ENCODE data around the gene IFFO2.

GRCh38 chr1:18977428-18977827 lies 21.0 kb upstream of the IFFO2 start:
- TF ChIP-seq, protein P1, sequence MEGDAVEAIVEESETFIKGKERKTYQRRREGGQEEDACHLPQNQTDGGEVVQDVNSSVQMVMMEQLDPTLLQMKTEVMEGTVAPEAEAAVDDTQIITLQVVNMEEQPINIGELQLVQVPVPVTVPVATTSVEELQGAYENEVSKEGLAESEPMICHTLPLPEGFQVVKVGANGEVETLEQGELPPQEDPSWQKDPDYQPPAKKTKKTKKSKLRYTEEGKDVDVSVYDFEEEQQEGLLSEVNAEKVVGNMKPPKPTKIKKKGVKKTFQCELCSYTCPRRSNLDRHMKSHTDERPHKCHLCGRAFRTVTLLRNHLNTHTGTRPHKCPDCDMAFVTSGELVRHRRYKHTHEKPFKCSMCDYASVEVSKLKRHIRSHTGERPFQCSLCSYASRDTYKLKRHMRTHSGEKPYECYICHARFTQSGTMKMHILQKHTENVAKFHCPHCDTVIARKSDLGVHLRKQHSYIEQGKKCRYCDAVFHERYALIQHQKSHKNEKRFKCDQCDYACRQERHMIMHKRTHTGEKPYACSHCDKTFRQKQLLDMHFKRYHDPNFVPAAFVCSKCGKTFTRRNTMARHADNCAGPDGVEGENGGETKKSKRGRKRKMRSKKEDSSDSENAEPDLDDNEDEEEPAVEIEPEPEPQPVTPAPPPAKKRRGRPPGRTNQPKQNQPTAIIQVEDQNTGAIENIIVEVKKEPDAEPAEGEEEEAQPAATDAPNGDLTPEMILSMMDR (IDR thresholded peaks at IDR 0.05 in 2 of 3, conservative IDR thresholded peaks at IDR 0.05 in 1 of 3; ENCODE audit: borderline replicate concordance in 1 of 3, insufficient read depth in 1 of 3, low read depth in 2 of 3, low read length in 2 of 3), result no peak
- TF ChIP-seq, protein P2, sequence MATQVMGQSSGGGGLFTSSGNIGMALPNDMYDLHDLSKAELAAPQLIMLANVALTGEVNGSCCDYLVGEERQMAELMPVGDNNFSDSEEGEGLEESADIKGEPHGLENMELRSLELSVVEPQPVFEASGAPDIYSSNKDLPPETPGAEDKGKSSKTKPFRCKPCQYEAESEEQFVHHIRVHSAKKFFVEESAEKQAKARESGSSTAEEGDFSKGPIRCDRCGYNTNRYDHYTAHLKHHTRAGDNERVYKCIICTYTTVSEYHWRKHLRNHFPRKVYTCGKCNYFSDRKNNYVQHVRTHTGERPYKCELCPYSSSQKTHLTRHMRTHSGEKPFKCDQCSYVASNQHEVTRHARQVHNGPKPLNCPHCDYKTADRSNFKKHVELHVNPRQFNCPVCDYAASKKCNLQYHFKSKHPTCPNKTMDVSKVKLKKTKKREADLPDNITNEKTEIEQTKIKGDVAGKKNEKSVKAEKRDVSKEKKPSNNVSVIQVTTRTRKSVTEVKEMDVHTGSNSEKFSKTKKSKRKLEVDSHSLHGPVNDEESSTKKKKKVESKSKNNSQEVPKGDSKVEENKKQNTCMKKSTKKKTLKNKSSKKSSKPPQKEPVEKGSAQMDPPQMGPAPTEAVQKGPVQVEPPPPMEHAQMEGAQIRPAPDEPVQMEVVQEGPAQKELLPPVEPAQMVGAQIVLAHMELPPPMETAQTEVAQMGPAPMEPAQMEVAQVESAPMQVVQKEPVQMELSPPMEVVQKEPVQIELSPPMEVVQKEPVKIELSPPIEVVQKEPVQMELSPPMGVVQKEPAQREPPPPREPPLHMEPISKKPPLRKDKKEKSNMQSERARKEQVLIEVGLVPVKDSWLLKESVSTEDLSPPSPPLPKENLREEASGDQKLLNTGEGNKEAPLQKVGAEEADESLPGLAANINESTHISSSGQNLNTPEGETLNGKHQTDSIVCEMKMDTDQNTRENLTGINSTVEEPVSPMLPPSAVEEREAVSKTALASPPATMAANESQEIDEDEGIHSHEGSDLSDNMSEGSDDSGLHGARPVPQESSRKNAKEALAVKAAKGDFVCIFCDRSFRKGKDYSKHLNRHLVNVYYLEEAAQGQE (IDR thresholded peaks at IDR 0.05; ENCODE audit: low read depth), result no peak
- TF ChIP-seq EZH2phosphoT487 (IDR thresholded peaks at IDR 0.05; ENCODE audit: borderline replicate concordance), result no peak
- no peak for TF ChIP-seq SRF (IDR thresholded peaks at IDR 0.05; ENCODE audit: low read depth)
- no peak for TF ChIP-seq POLR2AphosphoS5 (IDR thresholded peaks at IDR 0.05; ENCODE audit: low read depth, low read length)
- no peak for TF ChIP-seq ZNF274 (IDR thresholded peaks at IDR 0.05; ENCODE audit: low read depth, low read length)
- TF ChIP-seq JUND (IDR thresholded peaks at IDR 0.05), result no peak
- no peak for TF ChIP-seq POLR2A (IDR thresholded peaks at IDR 0.05; ENCODE audit: borderline replicate concordance, extremely low read depth, insufficient read depth, insufficient read length)
- TF ChIP-seq TCF7L2 (IDR thresholded peaks at IDR 0.05; ENCODE audit: borderline replicate concordance, extremely low read depth, insufficient read depth, insufficient read length), result no peak
- no peak for TF ChIP-seq ATF3 (IDR thresholded peaks at IDR 0.05)
- TF ChIP-seq, protein P3, sequence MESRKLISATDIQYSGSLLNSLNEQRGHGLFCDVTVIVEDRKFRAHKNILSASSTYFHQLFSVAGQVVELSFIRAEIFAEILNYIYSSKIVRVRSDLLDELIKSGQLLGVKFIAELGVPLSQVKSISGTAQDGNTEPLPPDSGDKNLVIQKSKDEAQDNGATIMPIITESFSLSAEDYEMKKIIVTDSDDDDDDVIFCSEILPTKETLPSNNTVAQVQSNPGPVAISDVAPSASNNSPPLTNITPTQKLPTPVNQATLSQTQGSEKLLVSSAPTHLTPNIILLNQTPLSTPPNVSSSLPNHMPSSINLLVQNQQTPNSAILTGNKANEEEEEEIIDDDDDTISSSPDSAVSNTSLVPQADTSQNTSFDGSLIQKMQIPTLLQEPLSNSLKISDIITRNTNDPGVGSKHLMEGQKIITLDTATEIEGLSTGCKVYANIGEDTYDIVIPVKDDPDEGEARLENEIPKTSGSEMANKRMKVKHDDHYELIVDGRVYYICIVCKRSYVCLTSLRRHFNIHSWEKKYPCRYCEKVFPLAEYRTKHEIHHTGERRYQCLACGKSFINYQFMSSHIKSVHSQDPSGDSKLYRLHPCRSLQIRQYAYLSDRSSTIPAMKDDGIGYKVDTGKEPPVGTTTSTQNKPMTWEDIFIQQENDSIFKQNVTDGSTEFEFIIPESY (IDR thresholded peaks at IDR 0.05; ENCODE audit: extremely low read depth, insufficient replicate concordance, low read length), result no peak
